SK-N-MC (cell line): ENCODE measurements around the gene SGPP2.

Experiments
- EZH2 ChIP-seq: fragments of 200-600 bp; sonication (generic); IDR thresholded peaks from one replicate; pipeline ENCODE4 v1.6.1; 2017; ENCODE audit warnings: antibody characterized with exemption
- FOXP2 ChIP-seq: optimal IDR thresholded peaks from 2 replicates; pipeline ENCODE3; 2011; ENCODE audit warnings: mild to moderate bottlenecking, moderate library complexity; ENCODE audit not compliant: insufficient read depth; ENCODE audit errors: extremely low read length, control extremely low read depth
- POLR2AphosphoS5 ChIP-seq: IDR thresholded peaks from 2 replicates; pipeline ENCODE4 v1.6.1; 2012; ENCODE audit warnings: mild to moderate bottlenecking, low read depth, low read length, borderline replicate concordance

GRCh38 chr2:222535477-222535876, 111.1 kb downstream of the SGPP2 start:
- TF ChIP-seq POLR2AphosphoS5, result no peak
- TF ChIP-seq EZH2, result no peak
- TF ChIP-seq FOXP2, result no peak
